Vagina (tissue), 2 donors: Measurements from ENCODE around the gene GID4. TPM values are rescaled to one million over a fixed set of nuclear protein-coding genes. Genes with fewer than 3 reads are reported as not detected.

Experiments
- DNase-seq, 2 donors: peaks; one replicate each; pipeline ENCODE4 v3.0.0-alpha.2; 2017; ENCODE audit errors: extremely low spot score in 2 of 2
- H3K27ac ChIP-seq: fragments of 200-600 bp; sonication (generic); one replicate; pipeline ENCODE4 v1.5.1; 2019
- H3K27me3 ChIP-seq: fragments of 200-600 bp; sonication (generic); one replicate; pipeline ENCODE4 v1.5.1; 2019
- H3K36me3 ChIP-seq, 2 donors: fragments of 200-600 bp; sonication (generic); one replicate each; pipeline ENCODE4 v1.5.1; 2017 to 2019
- H3K4me1 ChIP-seq: fragments of 200-600 bp; sonication (generic); one replicate; pipeline ENCODE4 v1.5.1; 2019
- H3K4me3 ChIP-seq, 2 donors: fragments of 200-600 bp; sonication (generic); 1 replicate in 1 of 2; 2 replicates in 1 of 2; pipeline ENCODE4 v1.5.1; 2016 to 2019
- H3K9me3 ChIP-seq: fragments of 200-600 bp; sonication (generic); one replicate; pipeline ENCODE4 v1.5.1; 2019
- POLR2A ChIP-seq, 2 donors: fragments of 450-650 bp; IDR thresholded peaks; one replicate each; pipeline ENCODE4 v1.6.1; 2017; ENCODE audit warnings: antibody characterized with exemption in 2 of 2, mild to moderate bottlenecking in 2 of 2, moderate library complexity in 2 of 2
- POLR2AphosphoS5 ChIP-seq, 2 donors: sonication (generic); formaldehyde crosslinking; IDR thresholded peaks; one replicate each; pipeline ENCODE4 v1.9.0; 2017; ENCODE audit warnings: antibody characterized with exemption in 2 of 2, mild to moderate bottlenecking in 2 of 2, low read depth in 1 of 2; ENCODE audit not compliant: insufficient read depth in 1 of 2
- intact Hi-C: fragments of 100-400 bp; cut with DNase I; formaldehyde crosslinking; loops from one replicate; pipeline ENCODE4 v1.15.1; 2023
- total RNA-seq: library from RNA; depleted of rRNA; stranded (reverse); fragments of >200 nt; gene quantifications from one replicate; pipeline ENCODE4 v1.2.3, GENCODE V29; 2016
- TF ChIP-seq, protein P1 (sequence below), 3 experiments: fragments of 450-650 bp in 2 of 3; fragments of 200-600 bp in 1 of 3; sonication (generic) in 1 of 3; IDR thresholded peaks; one replicate each; pipeline ENCODE4 v1.5.1; 2017 to 2019; ENCODE audit warnings: antibody characterized with exemption in 3 of 3, mild to moderate bottlenecking in 2 of 3, moderate library complexity in 2 of 3

Gene GID4
- total RNA-seq, 1 donor from 2014 or later = 11.3 TPM

DNA sequence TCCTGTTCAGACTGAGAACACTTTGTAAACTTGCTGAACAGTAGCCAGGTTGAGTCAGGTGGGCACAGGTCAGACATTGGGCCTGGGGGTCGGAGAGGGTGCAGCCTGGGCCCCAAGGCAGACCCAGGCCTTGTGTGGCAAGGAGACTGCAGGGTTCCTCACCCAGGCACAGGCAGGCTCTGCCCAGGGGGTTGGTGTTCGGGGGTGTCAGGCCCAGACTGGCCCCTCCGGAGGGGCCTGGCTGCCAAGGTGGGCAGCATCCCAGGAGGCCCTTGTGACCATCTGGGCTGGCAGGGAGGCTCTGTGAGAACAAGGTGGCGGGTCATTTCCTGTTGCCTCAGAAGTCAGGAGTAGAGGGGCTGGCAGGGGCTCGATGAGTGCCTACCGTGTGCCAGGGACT lies 68.8 kb downstream of the GID4 start:
- Histone ChIP-seq H3K4me3 (no peak overlapping the region), H3K27me3 (no peaks in the 10 kb centered on the region), H3K4me1 (no peaks in the 10 kb centered on the region), H3K27ac (no peak overlapping the region), H3K36me3 (peaks cover 0 to 22% of the 10 kb centered on the region in 2 donors), H3K9me3 (no peaks in the 10 kb centered on the region)
- intact Hi-C loops = no loop called here
- no peak for DNase-seq
- TF ChIP-seq POLR2A (IDR thresholded peaks at IDR 0.05) = no peak
- TF ChIP-seq, protein P1, sequence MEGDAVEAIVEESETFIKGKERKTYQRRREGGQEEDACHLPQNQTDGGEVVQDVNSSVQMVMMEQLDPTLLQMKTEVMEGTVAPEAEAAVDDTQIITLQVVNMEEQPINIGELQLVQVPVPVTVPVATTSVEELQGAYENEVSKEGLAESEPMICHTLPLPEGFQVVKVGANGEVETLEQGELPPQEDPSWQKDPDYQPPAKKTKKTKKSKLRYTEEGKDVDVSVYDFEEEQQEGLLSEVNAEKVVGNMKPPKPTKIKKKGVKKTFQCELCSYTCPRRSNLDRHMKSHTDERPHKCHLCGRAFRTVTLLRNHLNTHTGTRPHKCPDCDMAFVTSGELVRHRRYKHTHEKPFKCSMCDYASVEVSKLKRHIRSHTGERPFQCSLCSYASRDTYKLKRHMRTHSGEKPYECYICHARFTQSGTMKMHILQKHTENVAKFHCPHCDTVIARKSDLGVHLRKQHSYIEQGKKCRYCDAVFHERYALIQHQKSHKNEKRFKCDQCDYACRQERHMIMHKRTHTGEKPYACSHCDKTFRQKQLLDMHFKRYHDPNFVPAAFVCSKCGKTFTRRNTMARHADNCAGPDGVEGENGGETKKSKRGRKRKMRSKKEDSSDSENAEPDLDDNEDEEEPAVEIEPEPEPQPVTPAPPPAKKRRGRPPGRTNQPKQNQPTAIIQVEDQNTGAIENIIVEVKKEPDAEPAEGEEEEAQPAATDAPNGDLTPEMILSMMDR (IDR thresholded peaks at IDR 0.05) = no peak
- TF ChIP-seq POLR2AphosphoS5 (IDR thresholded peaks at IDR 0.05; ENCODE audit: insufficient read depth in 1 of 2, low read depth in 1 of 2) = no peak

DNA sequence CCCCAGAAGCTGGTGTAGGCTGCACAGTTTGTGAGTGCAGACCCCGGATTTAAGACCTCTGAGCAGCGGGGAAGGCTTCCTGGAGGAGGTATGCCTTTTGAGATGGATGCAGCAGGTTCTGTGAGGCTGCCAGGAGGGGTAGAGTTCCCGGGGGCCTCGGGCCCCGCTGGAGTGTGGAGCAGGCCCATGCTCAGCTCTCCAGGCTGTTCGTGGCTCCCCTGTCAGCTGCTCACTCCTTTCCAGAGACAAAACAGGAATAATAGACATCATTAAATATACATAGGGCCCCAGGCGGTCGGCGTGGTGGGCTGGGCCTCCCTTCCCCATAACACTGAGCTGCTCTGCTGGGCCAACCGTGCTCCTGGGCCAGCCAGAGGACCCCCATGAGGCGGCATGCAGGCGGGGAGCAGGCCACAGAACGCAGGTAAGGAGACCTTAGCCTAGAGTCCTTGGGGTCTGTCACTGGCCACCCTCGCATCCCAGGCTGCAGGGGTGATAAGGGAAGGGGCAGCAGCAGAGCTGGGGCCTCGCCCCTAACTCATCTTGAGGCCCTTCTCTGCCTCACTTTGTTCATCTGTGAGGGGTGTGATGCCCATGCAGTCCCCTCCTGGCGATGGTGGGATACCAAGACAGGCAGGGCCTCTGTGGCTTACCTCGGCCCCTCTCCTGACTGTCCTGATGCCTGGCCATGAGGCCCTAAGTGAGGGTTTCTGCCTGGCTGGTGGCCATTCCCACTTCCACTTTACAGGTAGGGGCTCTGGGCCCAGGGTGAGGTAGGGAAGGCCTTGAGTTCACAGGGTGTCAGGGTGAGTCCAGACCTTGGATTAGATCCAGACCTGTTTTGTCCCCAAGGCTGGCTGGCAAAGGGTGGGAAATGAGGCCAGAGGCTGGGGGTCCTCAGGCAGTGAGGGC lies 69.4 kb downstream of the GID4 start, which contains the start of gene MYO15A:
TSS of gene MYO15A (plus strand) at position 356 of the 912 bp plus-strand sequence. CDS start 10,045 bp downstream, outside the sequence.
- intact Hi-C loops = no loop called here

DNA sequence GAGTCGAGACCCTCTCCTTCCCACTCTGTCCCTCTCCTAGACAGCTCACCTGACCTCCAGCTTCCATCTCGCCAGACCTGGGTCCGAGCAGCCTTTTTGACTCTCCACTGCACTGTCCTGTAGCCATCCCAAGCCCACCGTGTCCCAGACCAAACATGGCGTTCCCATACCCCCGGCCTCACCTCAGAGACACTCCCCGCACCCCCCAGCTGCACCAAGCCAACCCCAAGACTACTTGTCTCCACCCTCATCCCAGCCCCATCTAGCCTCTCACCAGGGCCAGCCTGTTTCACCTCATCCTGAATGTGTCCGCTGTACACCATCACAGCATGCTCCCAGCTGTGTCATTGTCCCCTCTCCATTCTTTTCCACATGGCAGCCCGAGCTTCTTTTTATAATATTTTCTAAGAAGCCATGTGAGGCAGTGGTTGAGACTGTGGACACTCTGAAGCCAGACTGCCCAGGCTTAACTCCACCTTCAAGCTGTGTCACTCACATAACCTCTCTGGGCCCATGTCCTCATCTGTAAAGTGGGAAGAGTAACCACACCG lies 70.8 kb downstream of the GID4 start:
- H3K9me3 ChIP-seq = no peaks in the 10 kb centered on the region
- no peaks in the 10 kb centered on the region for H3K27me3 ChIP-seq
- TF ChIP-seq POLR2AphosphoS5 (IDR thresholded peaks at IDR 0.05; ENCODE audit: insufficient read depth in 1 of 2, low read depth in 1 of 2) = no peak
- no peak for TF ChIP-seq POLR2A (IDR thresholded peaks at IDR 0.05)
- TF ChIP-seq, protein P1 (IDR thresholded peaks at IDR 0.05) = no peak
- DNase-seq = no peak
- no peak overlapping the region for H3K4me3 ChIP-seq
- no peaks in the 10 kb centered on the region for H3K4me1 ChIP-seq
- H3K27ac ChIP-seq = no peak overlapping the region
- H3K36me3 ChIP-seq = peaks cover 0 to 12% of the 10 kb centered on the region in 2 donors
- intact Hi-C loops = no loop called here

More for the DNA sequence above, 69.4 kb downstream of the GID4 start, which contains the start of gene MYO15A:
- Histone ChIP-seq H3K9me3 (no peaks in the 10 kb centered on the region), H3K27ac (no peak within 1 kb of the TSS), H3K36me3 (peaks cover 0 to 20% of the 10 kb centered on the region in 2 donors), H3K4me3 (no peak within 1 kb of the TSS), H3K4me1 (no peaks in the 10 kb centered on the region), H3K27me3 (no peaks in the 10 kb centered on the region)
- TF ChIP-seq POLR2A (IDR thresholded peaks at IDR 0.05) (no peak), POLR2AphosphoS5 (IDR thresholded peaks at IDR 0.05; ENCODE audit: insufficient read depth in 1 of 2, low read depth in 1 of 2) (no peak)
- TF ChIP-seq, protein P1 (IDR thresholded peaks at IDR 0.05) = no peak
- no peak for DNase-seq

DNA sequence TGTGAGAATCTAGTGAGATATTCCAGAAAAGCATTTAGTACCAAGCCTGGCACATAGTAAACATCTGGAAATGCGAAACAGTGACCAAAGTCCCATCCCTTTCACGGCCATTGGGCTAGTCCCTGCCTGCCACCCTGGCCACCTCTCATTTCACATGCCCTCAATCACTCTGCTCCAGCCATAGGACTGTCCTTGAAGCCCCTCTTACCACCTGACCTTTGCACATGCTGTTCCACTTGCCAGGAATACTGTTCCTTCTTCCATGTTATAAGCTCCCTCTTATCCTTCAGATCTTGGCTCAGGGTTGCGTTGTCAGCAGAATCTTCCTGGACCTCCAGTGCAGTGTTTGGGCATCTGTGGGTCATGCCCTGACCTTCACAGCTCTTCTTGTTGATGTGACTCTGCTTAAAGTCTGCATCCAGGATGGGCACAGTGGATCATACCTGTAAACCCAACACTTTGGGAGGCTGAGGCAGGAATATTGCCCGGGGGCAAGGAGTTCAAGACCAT lies 71.5 kb downstream of the GID4 start:
- no peak for DNase-seq
- Histone ChIP-seq H3K27me3 (no peaks in the 10 kb centered on the region), H3K4me3 (no peak overlapping the region), H3K9me3 (no peaks in the 10 kb centered on the region), H3K36me3 (peaks cover 0 to 12% of the 10 kb centered on the region in 2 donors), H3K4me1 (no peaks in the 10 kb centered on the region), H3K27ac (no peak overlapping the region)
- intact Hi-C loops = no loop called here
- TF ChIP-seq POLR2A (IDR thresholded peaks at IDR 0.05) = no peak
- TF ChIP-seq, protein P1 (IDR thresholded peaks at IDR 0.05) = no peak
- no peak for TF ChIP-seq POLR2AphosphoS5 (IDR thresholded peaks at IDR 0.05; ENCODE audit: insufficient read depth in 1 of 2, low read depth in 1 of 2)
